HepG2 (cell line): ENCODE measurements around the gene SART1. TPM values are rescaled to one million over a fixed set of nuclear protein-coding genes. Genes with fewer than 3 reads are reported as not detected.

ENCODE experiments used
- ATAC-seq: fragments of 200-7000 bp; cut with Tn5 transposase; 3 replicates; pipeline ENCODE4 v1.9.1; 2020; ENCODE audit warnings: mild to moderate bottlenecking, moderate library complexity
- BruUV-seq: library from RNA; stranded (reverse); fragments of 400-500 nt; replicated peaks from 2 replicates; lab custom pipeline; 2021; lab: Mats Ljungman, UMichigan
- CTCF ChIA-PET: fragments of 300-600 bp; formaldehyde crosslinking; extraction: SDS; loops from one replicate; lab custom pipeline; 2021; ENCODE audit warnings: low total read pairs, inconsistent platforms, low intra/inter-chr PET ratio; lab: Yijun Ruan, JAX
- POLR2A ChIA-PET: fragments of 350-600 bp; sonication (Branson Sonifier 250); formaldehyde crosslinking; loops from one replicate; lab custom pipeline; 2020; ENCODE audit warnings: antibody characterized with exemption, inconsistent platforms; lab: Yijun Ruan, JAX
- DNase-seq: peaks from one replicate; pipeline ENCODE4 v3.0.0-alpha.2; 2015; ENCODE audit warnings: low spot score
- FAIRE-seq: peaks from 3 replicates; lab custom pipeline; 2011; peaks lifted over from hg19 to GRCh38; lab: Jason Lieb, UNC
- H2AFZ ChIP-seq: one replicate; pipeline ENCODE4 v1.6.1; 2011; ENCODE audit warnings: low read length, inconsistent platforms
- H3K27ac ChIP-seq: fragments of 300-600 bp; 3 replicates; pipeline ENCODE4 v1.8.0; 2011; ENCODE audit warnings: mixed run types, mild to moderate bottlenecking, mixed read lengths, low read length, inconsistent platforms; ENCODE audit not compliant: insufficient read depth; ENCODE audit errors: extremely low read length
- H3K27me3 ChIP-seq, 2 experiments: fragments of 200-600 bp in 1 of 2; 2 replicates in 1 of 2; 3 replicates in 1 of 2; pipeline versions ENCODE4 v1.6.0 to v1.8.0; 2011; ENCODE audit warnings: low read length in 2 of 2, mild to moderate bottlenecking in 2 of 2, moderate library complexity in 2 of 2, inconsistent platforms in 1 of 2; ENCODE audit not compliant: insufficient read depth in 2 of 2, control insufficient read depth in 1 of 2
- H3K36me3 ChIP-seq, 2 experiments: fragments of 200-600 bp in 1 of 2; replicated peaks in 1 of 2; 2 replicates in 1 of 2; 3 replicates in 1 of 2; pipeline versions ENCODE4 v1.5.1 to v1.8.0; 2011; ENCODE audit warnings: low read length in 2 of 2, inconsistent platforms in 1 of 2; ENCODE audit not compliant: insufficient read depth in 2 of 2, control insufficient read depth in 1 of 2
- H3K4me1 ChIP-seq: 2 replicates; pipeline ENCODE4 v1.5.1; 2012; ENCODE audit warnings: low read length, inconsistent platforms; ENCODE audit not compliant: insufficient read depth
- H3K4me2 ChIP-seq: 2 replicates; pipeline ENCODE4 v1.6.0; 2011; ENCODE audit warnings: low read depth, low read length, inconsistent platforms
- H3K4me3 ChIP-seq, 3 experiments: fragments of 200-600 bp in 1 of 3; sonication (generic), shearing (Covaris generic) in 1 of 3; replicated peaks in 1 of 3; 2 replicates each; pipeline ENCODE4 v1.5.1; 2011 to 2016; ENCODE audit warnings: low read length in 3 of 3, inconsistent platforms in 2 of 3, low read depth in 2 of 3, mild to moderate bottlenecking in 2 of 3, control low read depth in 1 of 3, mixed read lengths in 1 of 3; ENCODE audit not compliant: insufficient read depth in 1 of 3
- H3K79me2 ChIP-seq: one replicate; pipeline ENCODE4 v1.6.1; 2011; ENCODE audit warnings: low read length, inconsistent platforms; ENCODE audit not compliant: insufficient read depth
- H3K9ac ChIP-seq: 2 replicates; pipeline ENCODE4 v1.6.0; 2011; ENCODE audit warnings: mild to moderate bottlenecking, low read depth, low read length, inconsistent platforms; ENCODE audit not compliant: insufficient read depth
- H3K9me3 ChIP-seq: 2 replicates; pipeline ENCODE4 v1.5.1; 2012; ENCODE audit warnings: mild to moderate bottlenecking, low read length
- H4K20me1 ChIP-seq: 2 replicates; pipeline ENCODE4 v1.6.0; 2011; ENCODE audit warnings: inconsistent platforms, mild to moderate bottlenecking, low read length, moderate library complexity; ENCODE audit not compliant: insufficient read depth
- ARID2 ChIP-seq: sonication (generic); formaldehyde crosslinking; IDR thresholded peaks from 2 replicates; pipeline ENCODE4 v1.8.1; 2022; ENCODE audit warnings: mild to moderate bottlenecking, missing genetic modification reagents, borderline replicate concordance
- GPN1 ChIP-seq: sonication (generic); formaldehyde crosslinking; IDR thresholded peaks from 2 replicates; pipeline ENCODE4 v1.5.1; 2020; ENCODE audit warnings: missing genetic modification reagents, borderline replicate concordance
- HNF4A ChIP-seq: sonication (generic); formaldehyde crosslinking; IDR thresholded peaks from 2 replicates; pipeline ENCODE4 v1.4.0; 2020; ENCODE audit warnings: missing genetic modification reagents
- MEIS1 ChIP-seq: sonication (generic); formaldehyde crosslinking; IDR thresholded peaks from 2 replicates; pipeline ENCODE4 v1.9.0; 2021; ENCODE audit warnings: mild to moderate bottlenecking, missing genetic modification reagents, moderate library complexity, borderline replicate concordance
- NAIF1 ChIP-seq: sonication (generic); formaldehyde crosslinking; IDR thresholded peaks from 2 replicates; pipeline ENCODE4 v1.5.0; 2020; ENCODE audit warnings: mild to moderate bottlenecking, missing genetic modification reagents, borderline replicate concordance
- PCBP1 ChIP-seq: fragments of 200-400 bp; formaldehyde crosslinking; IDR thresholded peaks from 2 replicates; pipeline ENCODE4 v1.6.1; 2017; ENCODE audit warnings: mild to moderate bottlenecking, low read depth, low read length, borderline replicate concordance
- TARDBP ChIP-seq: sonication (generic); formaldehyde crosslinking; IDR thresholded peaks from 2 replicates; pipeline ENCODE4 v1.8.0; 2022; ENCODE audit warnings: mild to moderate bottlenecking, missing genetic modification reagents
- ZFP37 ChIP-seq: sonication (generic); formaldehyde crosslinking; IDR thresholded peaks from 2 replicates; pipeline ENCODE4 v1.4.0; 2020; ENCODE audit warnings: missing genetic modification reagents, borderline replicate concordance
- ZFYVE20 ChIP-seq: sonication (generic); formaldehyde crosslinking; IDR thresholded peaks from 2 replicates; pipeline ENCODE4 v1.8.0; 2023; ENCODE audit warnings: low read depth, mild to moderate bottlenecking, moderate library complexity, missing genetic modification reagents, borderline replicate concordance
- ZNF556 ChIP-seq: sonication (generic); formaldehyde crosslinking; IDR thresholded peaks from 2 replicates; pipeline ENCODE4 v1.4.0; 2020; ENCODE audit warnings: mild to moderate bottlenecking, missing genetic modification reagents, borderline replicate concordance
- ZNF703 ChIP-seq: sonication (generic); formaldehyde crosslinking; IDR thresholded peaks from 2 replicates; pipeline ENCODE4 v1.5.1; 2020; ENCODE audit warnings: missing genetic modification reagents, mild to moderate bottlenecking, moderate library complexity, borderline replicate concordance
- ZNF713 ChIP-seq: sonication (generic); formaldehyde crosslinking; IDR thresholded peaks from 2 replicates; pipeline ENCODE4 v1.4.0; 2020; ENCODE audit warnings: mild to moderate bottlenecking, missing genetic modification reagents
- ZNF75D ChIP-seq: sonication (generic); formaldehyde crosslinking; IDR thresholded peaks from 2 replicates; pipeline ENCODE4 v1.8.1; 2023; ENCODE audit warnings: missing genetic modification reagents, mild to moderate bottlenecking, borderline replicate concordance
- ZSCAN21 ChIP-seq: sonication (generic); formaldehyde crosslinking; IDR thresholded peaks from 2 replicates; pipeline ENCODE4 v1.8.0; 2022; ENCODE audit warnings: mild to moderate bottlenecking, missing genetic modification reagents, moderate library complexity, borderline replicate concordance
- WGBS: methylation state at CpG from one replicate; pipeline ENCODE4 v1.1.6; 2017; ENCODE audit warnings: low lambda C conversion rate; 5-methylcytosine and 5-hydroxymethylcytosine counted together
- in situ Hi-C: cut with HindIII; loops from 2 replicates; pipeline ENCODE4 v1.10.0; 2017; ENCODE audit warnings: low pct_unique_long_range_greater_than_20kb; ENCODE audit not compliant: extremely low pct_ligation_motif_present
- intact Hi-C: fragments of 100-400 bp; cut with micrococcal nuclease; formaldehyde crosslinking; loops from one replicate; pipeline ENCODE4 v1.10.0; 2022; ENCODE audit not compliant: unreplicated experiment
- polyA plus RNA-seq, 8 experiments: library from polyadenylated mRNA; depleted of rRNA in 3 of 8; stranded (reverse) in 7 of 8; unstranded in 1 of 8; fragments of >200 nt; fragmentation: Illumina TruSeq in 4 of 8; extraction: Trizol in 4 of 8; gene quantifications; 2 replicates each; pipeline versions ENCODE4 v1.2.1 to v1.2.3, GENCODE V29; 2011 to 2016; ENCODE audit warnings: low read depth in 4 of 8, missing spikeins in 1 of 8, mixed read lengths in 1 of 8; ENCODE audit not compliant: insufficient read depth in 1 of 8
- total RNA-seq, 5 experiments: library from RNA; depleted of rRNA; stranded (reverse); fragments of >200 nt; fragmentation: Illumina TruSeq; extraction: Trizol; gene quantifications; 2 replicates each; pipeline ENCODE4 v1.2.3, GENCODE V29; 2016; ENCODE audit warnings: low read depth in 1 of 5
- TF ChIP-seq, protein P1 (sequence below): sonication (generic); formaldehyde crosslinking; IDR thresholded peaks from 2 replicates; pipeline ENCODE4 v1.8.1; 2022; ENCODE audit warnings: mild to moderate bottlenecking, missing genetic modification reagents
- TF ChIP-seq, protein P2 (sequence below): IDR thresholded peaks from 2 replicates; pipeline ENCODE4 v1.6.1; 2012; ENCODE audit warnings: inconsistent platforms
- TF ChIP-seq, protein P3 (sequence below): sonication (generic); formaldehyde crosslinking; IDR thresholded peaks from 2 replicates; pipeline ENCODE4 v1.5.0; 2020; ENCODE audit warnings: mild to moderate bottlenecking, missing genetic modification reagents
- TF ChIP-seq, protein P4 (sequence below): sonication (generic); formaldehyde crosslinking; IDR thresholded peaks from 2 replicates; pipeline ENCODE4 v1.8.0; 2022; ENCODE audit warnings: missing genetic modification reagents, mild to moderate bottlenecking, borderline replicate concordance

SART1 gene
- total and polyA plus RNA-seq, 2 of the 13 experiments (the other 11 are each of a cell fraction or from before 2014, with no cell fraction given) = 11.3 to 22.5 TPM

DNA sequence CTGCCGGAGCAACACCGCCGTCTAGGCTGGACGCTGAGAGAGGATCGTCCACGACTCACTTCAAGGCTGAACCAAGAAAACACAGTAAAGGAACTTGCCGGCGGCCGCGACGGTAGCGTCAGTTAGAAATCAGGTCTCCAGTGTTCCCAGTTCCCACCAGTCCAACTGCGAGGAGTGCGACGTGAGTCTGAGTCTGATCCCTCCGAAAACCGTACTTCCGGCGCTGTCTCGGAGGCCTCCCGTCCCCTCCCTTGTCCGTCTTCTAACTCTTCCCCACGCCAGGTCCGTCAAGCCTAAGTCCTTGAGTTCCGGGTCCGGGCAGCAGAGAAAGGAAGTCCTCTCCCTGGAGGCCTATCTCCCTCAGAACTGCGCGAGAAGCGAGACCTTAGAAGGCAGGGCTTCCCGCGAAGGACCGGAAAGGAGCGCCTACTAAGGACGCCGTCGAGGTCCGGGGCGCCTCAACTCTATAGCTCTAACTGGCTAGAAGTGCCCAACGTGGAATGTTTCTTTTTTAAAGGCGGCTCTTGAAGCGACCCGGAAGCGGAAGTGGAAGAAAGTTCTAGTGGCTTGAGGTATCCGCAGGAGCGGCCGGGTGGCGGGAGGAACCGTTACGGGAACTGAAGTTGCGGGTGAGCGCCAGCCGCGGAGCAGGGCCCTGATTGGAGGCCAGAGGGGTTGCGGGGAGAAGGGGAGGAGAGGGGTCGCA lies 40.6 kb downstream of the SART1 start, which contains the start of the genes BANF1 and EIF1AD:
BANF1 (plus strand) TSS at position 562 of the 706 bp plus-strand sequence. CDS start 748 bp downstream, outside the sequence.
EIF1AD (minus strand) TSS at position 216 of the 706 bp plus-strand sequence. CDS start 1,768 bp downstream, outside the sequence.
- WGBS = 2% methylated on average over 40 of the region's 55 CpGs
- H2AFZ ChIP-seq = peak within 1 kb of the TSS; percentile 60
- H3K4me3 ChIP-seq = peak within 1 kb of the TSS; percentile 81 to 92 (median 88)
- peak within 1 kb of the TSS; percentile 94 for H3K27ac ChIP-seq
- H3K27me3 ChIP-seq = no peaks in the 10 kb centered on the region; a peak in 1 of 5 replicates
- in situ Hi-C loops (no loop called here), intact Hi-C loops (loop anchor here (1.0 kb wide), 1 partner anchor 50 kb away; the partner anchor contains the start of gene SF3B2)
- no peaks in the 10 kb centered on the region for H3K9me3 ChIP-seq
- peaks cover 35% of the 10 kb centered on the region for H3K4me1 ChIP-seq
- FAIRE-seq = peak; percentile 89
- BruUV-seq = no TSS peak
- H3K79me2 ChIP-seq = peaks cover 33% of the 10 kb centered on the region
- no peaks in the 10 kb centered on the region for H4K20me1 ChIP-seq
- H3K9ac ChIP-seq = peak within 1 kb of the TSS; percentile 92
- peak within 1 kb of the TSS; percentile 89 for H3K4me2 ChIP-seq
- peak; percentile 96 for DNase-seq
- POLR2A ChIA-PET = interaction anchor here (0.8 to 1.8 kb wide), 13 partner anchors 10 to 310 kb away, joined by 3 to 18 read pairs (median 5); partner anchors contain the start of genes CATSPER1, CCDC85B, CFL1 and CST6
- CTCF ChIA-PET = interaction anchor here (1.5 kb wide), 1 partner anchor 13 kb away, joined by 4 read pairs; no protein-coding TSS in a partner anchor
- peaks cover 16 to 39% of the 10 kb centered on the region in 2 experiments for H3K36me3 ChIP-seq
- peak; percentile 85 for ATAC-seq
- TF ChIP-seq, protein P1, sequence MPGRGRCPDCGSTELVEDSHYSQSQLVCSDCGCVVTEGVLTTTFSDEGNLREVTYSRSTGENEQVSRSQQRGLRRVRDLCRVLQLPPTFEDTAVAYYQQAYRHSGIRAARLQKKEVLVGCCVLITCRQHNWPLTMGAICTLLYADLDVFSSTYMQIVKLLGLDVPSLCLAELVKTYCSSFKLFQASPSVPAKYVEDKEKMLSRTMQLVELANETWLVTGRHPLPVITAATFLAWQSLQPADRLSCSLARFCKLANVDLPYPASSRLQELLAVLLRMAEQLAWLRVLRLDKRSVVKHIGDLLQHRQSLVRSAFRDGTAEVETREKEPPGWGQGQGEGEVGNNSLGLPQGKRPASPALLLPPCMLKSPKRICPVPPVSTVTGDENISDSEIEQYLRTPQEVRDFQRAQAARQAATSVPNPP = 0 out of 2 replicates have a peak, but pooled peaks have one; percentile 27
- TF ChIP-seq NAIF1 (CRISPR knock-in tag) (no peak; the same call in 1 of the 2 replicates), ZFYVE20 (CRISPR knock-in tag) (no peak), ARID2 (CRISPR knock-in tag) (no peak), GPN1 (CRISPR knock-in tag) (no peak), HNF4A (peak; percentile 35; the same call in 1 of the 2 replicates), ZNF75D (CRISPR knock-in tag) (no peak), ZSCAN21 (CRISPR knock-in tag) (peak; percentile 60; the same call in 1 of the 2 replicates), ZNF556 (CRISPR knock-in tag) (peak; percentile 97), PCBP1 (no peak), ZFP37 (CRISPR knock-in tag) (no peak), ZNF713 (CRISPR knock-in tag) (no peak), MEIS1 (CRISPR knock-in tag) (peak; percentile 86), TARDBP (CRISPR knock-in tag) (peak; percentile 92), ZNF703 (CRISPR knock-in tag) (no peak)
- TF ChIP-seq, protein P2, sequence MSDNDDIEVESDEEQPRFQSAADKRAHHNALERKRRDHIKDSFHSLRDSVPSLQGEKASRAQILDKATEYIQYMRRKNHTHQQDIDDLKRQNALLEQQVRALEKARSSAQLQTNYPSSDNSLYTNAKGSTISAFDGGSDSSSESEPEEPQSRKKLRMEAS = peak; percentile 90
- TF ChIP-seq, protein P3, sequence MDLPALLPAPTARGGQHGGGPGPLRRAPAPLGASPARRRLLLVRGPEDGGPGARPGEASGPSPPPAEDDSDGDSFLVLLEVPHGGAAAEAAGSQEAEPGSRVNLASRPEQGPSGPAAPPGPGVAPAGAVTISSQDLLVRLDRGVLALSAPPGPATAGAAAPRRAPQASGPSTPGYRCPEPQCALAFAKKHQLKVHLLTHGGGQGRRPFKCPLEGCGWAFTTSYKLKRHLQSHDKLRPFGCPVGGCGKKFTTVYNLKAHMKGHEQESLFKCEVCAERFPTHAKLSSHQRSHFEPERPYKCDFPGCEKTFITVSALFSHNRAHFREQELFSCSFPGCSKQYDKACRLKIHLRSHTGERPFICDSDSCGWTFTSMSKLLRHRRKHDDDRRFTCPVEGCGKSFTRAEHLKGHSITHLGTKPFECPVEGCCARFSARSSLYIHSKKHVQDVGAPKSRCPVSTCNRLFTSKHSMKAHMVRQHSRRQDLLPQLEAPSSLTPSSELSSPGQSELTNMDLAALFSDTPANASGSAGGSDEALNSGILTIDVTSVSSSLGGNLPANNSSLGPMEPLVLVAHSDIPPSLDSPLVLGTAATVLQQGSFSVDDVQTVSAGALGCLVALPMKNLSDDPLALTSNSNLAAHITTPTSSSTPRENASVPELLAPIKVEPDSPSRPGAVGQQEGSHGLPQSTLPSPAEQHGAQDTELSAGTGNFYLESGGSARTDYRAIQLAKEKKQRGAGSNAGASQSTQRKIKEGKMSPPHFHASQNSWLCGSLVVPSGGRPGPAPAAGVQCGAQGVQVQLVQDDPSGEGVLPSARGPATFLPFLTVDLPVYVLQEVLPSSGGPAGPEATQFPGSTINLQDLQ (CRISPR knock-in tag) = peak; percentile 73; the same call in 1 of the 2 replicates
- TF ChIP-seq, protein P4, sequence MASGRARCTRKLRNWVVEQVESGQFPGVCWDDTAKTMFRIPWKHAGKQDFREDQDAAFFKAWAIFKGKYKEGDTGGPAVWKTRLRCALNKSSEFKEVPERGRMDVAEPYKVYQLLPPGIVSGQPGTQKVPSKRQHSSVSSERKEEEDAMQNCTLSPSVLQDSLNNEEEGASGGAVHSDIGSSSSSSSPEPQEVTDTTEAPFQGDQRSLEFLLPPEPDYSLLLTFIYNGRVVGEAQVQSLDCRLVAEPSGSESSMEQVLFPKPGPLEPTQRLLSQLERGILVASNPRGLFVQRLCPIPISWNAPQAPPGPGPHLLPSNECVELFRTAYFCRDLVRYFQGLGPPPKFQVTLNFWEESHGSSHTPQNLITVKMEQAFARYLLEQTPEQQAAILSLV (CRISPR knock-in tag) = peak; percentile 66; the same call in 1 of the 2 replicates
